Fibroblast of upper back skin (primary cell): ENCODE data around the gene KIAA1217.

Source experiments
- DNase-seq: peaks from one replicate; pipeline ENCODE4 v3.0.0-alpha.2; 2013

Gene KIAA1217

GRCh38 chr10:24207781-24208611 lies 942 bp upstream of the KIAA1217 start:
- no peak for DNase-seq

GRCh38 chr10:24209432-24209771 lies 464 bp downstream of the KIAA1217 start:
- DNase-seq: peak; percentile 69

GRCh38 chr10:24209946-24210491 lies 1.1 kb downstream of the KIAA1217 start:
- DNase-seq: peak; percentile 75

GRCh38 chr10:24210501-24210900 lies 1.6 kb downstream of the KIAA1217 start:
- DNase-seq: no peak

- no peak for DNase-seq
These were observed 4.3 kb downstream of the KIAA1217 start for GRCh38 chr10:24213266-24213665.

- no peak for DNase-seq
These were observed 4.9 kb downstream of the KIAA1217 start for GRCh38 chr10:24213881-24214280.

- no peak for DNase-seq
These were observed 5.8 kb downstream of the KIAA1217 start for GRCh38 chr10:24214762-24215161.

GRCh38 chr10:24215196-24215595 lies 6.3 kb downstream of the KIAA1217 start:
- no peak for DNase-seq

- DNase-seq: no peak
These were observed 6.7 kb downstream of the KIAA1217 start for GRCh38 chr10:24215603-24216002.

GRCh38 chr10:24219963-24220362 lies 11.0 kb downstream of the KIAA1217 start:
- DNase-seq: no peak

- DNase-seq: no peak
These were observed 14.4 kb downstream of the KIAA1217 start for GRCh38 chr10:24223341-24223740.

GRCh38 chr10:24223953-24224352 lies 15.0 kb downstream of the KIAA1217 start:
- no peak for DNase-seq

- no peak for DNase-seq
These were observed 19.7 kb downstream of the KIAA1217 start for GRCh38 chr10:24228642-24229041.

- DNase-seq: no peak
These were observed 21.0 kb downstream of the KIAA1217 start for GRCh38 chr10:24229909-24230308.

- DNase-seq: no peak
These were observed 22.3 kb downstream of the KIAA1217 start for GRCh38 chr10:24231200-24231599.

GRCh38 chr10:24234784-24235183 lies 25.8 kb downstream of the KIAA1217 start:
- no peak for DNase-seq

- DNase-seq: no peak
These were observed 26.5 kb downstream of the KIAA1217 start for GRCh38 chr10:24235471-24235870.

- DNase-seq: no peak
These were observed 29.0 kb downstream of the KIAA1217 start for GRCh38 chr10:24237801-24238395.

- DNase-seq: no peak
These were observed 29.7 kb downstream of the KIAA1217 start for GRCh38 chr10:24238519-24239247.

GRCh38 chr10:24239289-24240040 lies 30.5 kb downstream of the KIAA1217 start:
- no peak for DNase-seq

- peak; percentile 26 for DNase-seq
These were observed 31.3 kb downstream of the KIAA1217 start for GRCh38 chr10:24240041-24240751.

GRCh38 chr10:24241536-24242040 lies 32.6 kb downstream of the KIAA1217 start:
- peak; percentile 19 for DNase-seq
